ENCODE data around the gene TCAP. TPM values are rescaled to one million over a fixed set of nuclear protein-coding genes. Genes with fewer than 3 reads are reported as not detected.

Gene TCAP
- polyA plus RNA-seq, 3 donors, result 1.3 TPM; not detected in 2

DNA sequence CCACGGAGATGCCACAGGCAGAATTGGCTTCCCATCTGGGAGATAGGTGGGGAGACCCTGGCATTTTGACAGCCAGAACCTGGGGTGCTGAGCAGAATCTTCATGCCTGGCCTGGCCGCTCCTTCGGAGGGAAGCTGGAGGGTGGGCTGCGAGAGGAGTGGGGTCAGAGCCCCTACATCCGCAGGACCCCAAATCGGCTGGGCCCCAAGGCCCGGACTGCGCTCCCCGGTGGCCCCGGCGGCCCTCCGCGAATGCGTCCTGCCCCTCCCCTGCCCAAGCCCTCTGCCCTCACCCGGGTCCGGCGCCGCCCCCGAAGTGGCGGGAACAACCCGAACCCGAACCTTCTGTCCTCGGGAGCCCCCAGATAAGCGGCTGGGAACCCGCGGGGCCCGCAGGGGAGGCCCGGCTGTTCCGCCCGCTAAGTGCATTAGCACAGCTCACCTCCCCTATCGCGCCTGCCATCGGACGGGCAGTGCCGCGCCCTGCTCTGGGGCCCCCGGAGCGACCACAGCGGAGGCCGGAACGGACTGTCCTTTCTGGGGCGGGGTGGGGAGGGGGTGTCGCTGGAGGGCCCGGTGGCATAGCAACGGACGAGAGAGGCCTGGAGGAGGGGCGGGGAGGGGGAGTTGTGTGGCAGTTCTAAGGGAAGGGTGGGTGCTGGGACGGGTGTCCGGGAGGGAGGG is 2.3 kb downstream of the TCAP start:
- H3K27me3 ChIP-seq (ENCODE audit: control insufficient read depth in 2 of 2, insufficient read depth in 2 of 2, low read length in 2 of 2), result peaks cover 19 to 68% of the 10 kb centered on the region in 2 donors
- H3K27me3 Mint-ChIP-seq (ENCODE audit: low read depth in 3 of 3), result peaks cover 56 to 87% (median 68%) of the 10 kb centered on the region in 3 donors
- peaks cover 0 to 11% of the 10 kb centered on the region in 2 donors for H3K9me3 ChIP-seq (replicated peaks in 1 of 2; ENCODE audit: control insufficient read depth in 1 of 2, insufficient read depth in 1 of 2, low read length in 2 of 2)
- WGBS (ENCODE audit: insufficient coverage), result 7% methylated on average over 37 of the region's 49 CpGs
- peaks cover 7% of the 10 kb centered on the region for H4K20me1 ChIP-seq (ENCODE audit: insufficient read depth, low read length)
- H3K9me3 Mint-ChIP-seq, result peaks cover 0 to 14% (median 5%) of the 10 kb centered on the region in 7 donors
- peaks cover 12 to 14% of the 10 kb centered on the region in 2 donors for H3K4me1 ChIP-seq (ENCODE audit: control insufficient read depth in 1 of 2, insufficient read depth in 2 of 2, low read length in 2 of 2)
- DNase-seq, result no peak
- no peak overlapping the region for H3K27ac ChIP-seq (ENCODE audit: low read depth in 1 of 2, low read length in 2 of 2)
- no peak overlapping the region for H3K9ac ChIP-seq (ENCODE audit: insufficient read depth, low read length, poor library complexity, severe bottlenecking)
- H3K36me3 Mint-ChIP-seq, result peaks cover 7 to 9% of the 10 kb centered on the region in 2 donors
- no peak for TF ChIP-seq CTCF (IDR thresholded peaks at IDR 0.05)
- H3K4me2 ChIP-seq (replicated peaks; ENCODE audit: extremely low read depth, low read length, poor library complexity, severe bottlenecking), result peak overlapping the region; percentile 64
- H3K27ac Mint-ChIP-seq, result no peak overlapping the region
- intact Hi-C loops (cut with micrococcal nuclease), result loop anchor here in 1 of 2 donors (5.0 kb wide), 1 partner anchor 45 kb away; no protein-coding TSS in a partner anchor
- peaks cover 6 to 7% of the 10 kb centered on the region in 2 donors for H3K36me3 ChIP-seq (replicated peaks in 1 of 2; ENCODE audit: control insufficient read depth in 1 of 2, insufficient read depth in 2 of 2, low read length in 2 of 2)
- peaks cover 14% of the 10 kb centered on the region for H3K4me1 Mint-ChIP-seq
- H3K79me2 ChIP-seq (ENCODE audit: insufficient read depth, low read length), result no peaks in the 10 kb centered on the region
- peak overlapping the region in 1 of 2 donors; percentile 77 for H3K4me3 Mint-ChIP-seq
- peak overlapping the region in 1 of 3 experiments; percentile 63 for H3K4me3 ChIP-seq (replicated peaks in 1 of 3; ENCODE audit: low read depth in 2 of 3, low read length in 3 of 3)
- peak overlapping the region; percentile 65 for H2AFZ ChIP-seq (ENCODE audit: insufficient read depth, low read depth, low read length, poor library complexity, severe bottlenecking)

DNA sequence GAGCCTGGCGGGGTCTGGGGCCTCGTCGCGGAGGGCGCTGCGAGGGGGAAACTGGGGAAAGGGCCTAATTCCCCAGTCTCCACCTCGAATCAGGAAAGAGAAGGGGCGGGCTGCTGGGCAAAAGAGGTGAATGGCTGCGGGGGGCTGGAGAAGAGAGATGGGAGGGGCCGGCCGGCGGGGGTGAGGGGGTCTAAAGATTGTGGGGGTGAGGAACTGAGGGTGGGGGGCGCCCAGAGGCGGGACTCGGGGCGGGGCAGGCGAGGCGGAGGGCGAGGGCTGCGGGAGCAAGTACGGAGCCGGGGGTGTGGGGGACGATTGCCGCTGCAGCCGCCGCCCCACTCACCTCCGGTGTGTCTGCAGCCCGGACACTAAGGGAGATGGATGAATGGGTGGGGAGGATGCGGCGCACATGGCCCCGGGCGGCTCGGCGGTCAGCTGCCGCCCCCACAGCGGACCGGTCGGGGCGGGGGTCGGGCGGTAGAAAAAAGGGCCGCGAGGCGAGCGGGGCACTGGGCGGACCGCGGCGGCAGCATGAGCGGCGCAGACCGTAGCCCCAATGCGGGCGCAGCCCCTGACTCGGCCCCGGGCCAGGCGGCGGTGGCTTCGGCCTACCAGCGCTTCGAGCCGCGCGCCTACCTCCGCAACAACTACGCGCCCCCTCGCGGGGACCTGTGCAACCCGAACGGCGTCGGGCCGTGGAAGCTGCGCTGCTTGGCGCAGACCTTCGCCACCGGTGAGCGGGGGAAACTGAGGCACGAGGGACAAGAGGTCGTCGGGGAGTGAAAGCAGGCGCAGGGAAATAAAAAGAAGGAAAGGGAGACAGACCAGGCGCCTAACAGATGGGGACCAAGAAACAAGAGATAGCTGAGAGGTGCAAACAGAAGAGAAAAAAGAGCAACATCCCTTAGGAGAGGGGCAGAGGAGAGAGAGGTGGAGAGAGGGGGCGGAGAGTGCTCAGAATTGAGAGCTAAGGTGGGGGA is 3.1 kb downstream of the TCAP start, which contains the start of gene PNMT:
Gene PNMT (plus strand): TSS at position 509 of the 980 bp plus-strand sequence. CDS start 23 bp downstream, at position 532.
- intact Hi-C loops (cut with micrococcal nuclease), result loop anchor here in 1 of 2 donors (5.0 kb wide), 1 partner anchor 46 kb away; no protein-coding TSS in a partner anchor
- H3K4me3 Mint-ChIP-seq, result peak within 1 kb of the TSS in 1 of 2 donors; percentile 83
- Histone ChIP-seq H3K4me3 (replicated peaks in 1 of 3; ENCODE audit: low read depth in 2 of 3, low read length in 3 of 3) (peak within 1 kb of the TSS in 1 of 3 experiments; percentile 63), H3K4me1 (ENCODE audit: control insufficient read depth in 1 of 2, insufficient read depth in 2 of 2, low read length in 2 of 2) (peaks cover 12 to 14% of the 10 kb centered on the region in 2 donors), H4K20me1 (ENCODE audit: insufficient read depth, low read length) (peaks cover 7% of the 10 kb centered on the region), H3K36me3 (replicated peaks in 1 of 2; ENCODE audit: control insufficient read depth in 1 of 2, insufficient read depth in 2 of 2, low read length in 2 of 2) (no peaks in the 10 kb centered on the region), H3K79me2 (ENCODE audit: insufficient read depth, low read length) (no peaks in the 10 kb centered on the region), H3K9me3 (replicated peaks in 1 of 2; ENCODE audit: control insufficient read depth in 1 of 2, insufficient read depth in 1 of 2, low read length in 2 of 2) (peaks cover 0 to 11% of the 10 kb centered on the region in 2 donors), H3K27me3 (ENCODE audit: control insufficient read depth in 2 of 2, insufficient read depth in 2 of 2, low read length in 2 of 2) (peaks cover 19 to 68% of the 10 kb centered on the region in 2 donors), H3K4me2 (replicated peaks; ENCODE audit: extremely low read depth, low read length, poor library complexity, severe bottlenecking) (peak within 1 kb of the TSS; percentile 64), H3K27ac (ENCODE audit: low read depth in 1 of 2, low read length in 2 of 2) (no peak within 1 kb of the TSS), H2AFZ (ENCODE audit: insufficient read depth, low read depth, low read length, poor library complexity, severe bottlenecking) (peak within 1 kb of the TSS; percentile 65), H3K9ac (ENCODE audit: insufficient read depth, low read length, poor library complexity, severe bottlenecking) (peak within 1 kb of the TSS; percentile 8)
- under 1% methylated on average over 83 of the region's 85 CpGs for WGBS (ENCODE audit: insufficient coverage)
- H3K27ac Mint-ChIP-seq, result peak within 1 kb of the TSS in 1 of 7 donors; percentile 46
- peaks cover 3 to 6% of the 10 kb centered on the region in 2 donors for H3K36me3 Mint-ChIP-seq
- H3K27me3 Mint-ChIP-seq (ENCODE audit: low read depth in 3 of 3), result peaks cover 57 to 92% (median 71%) of the 10 kb centered on the region in 3 donors
- peaks cover 0 to 14% (median 5%) of the 10 kb centered on the region in 7 donors for H3K9me3 Mint-ChIP-seq
- TF ChIP-seq CTCF (IDR thresholded peaks at IDR 0.05), result peak; percentile 62
- peaks cover 14% of the 10 kb centered on the region for H3K4me1 Mint-ChIP-seq
- peak; percentile 29 to 54 (median 45) for DNase-seq
